Osteocyte (in vitro differentiated cells): Measurements from ENCODE around the gene TNFSF13B. TPM values are rescaled to one million over a fixed set of nuclear protein-coding genes. Genes with fewer than 3 reads are reported as not detected.

Source experiments
- DNase-seq: peaks from one replicate; pipeline ENCODE4 v3.0.0; 2021; ENCODE audit warnings: mixed read lengths; ENCODE audit not compliant: unreplicated experiment; ENCODE audit errors: extremely low spot score
- H3K27ac Mint-ChIP-seq: one replicate; pipeline ENCODE4 v1.8.0; 2021; ENCODE audit warnings: mild to moderate bottlenecking, mixed read lengths; ENCODE audit not compliant: unreplicated experiment
- H3K27me3 Mint-ChIP-seq: one replicate; pipeline ENCODE4 v1.8.0; 2021; ENCODE audit warnings: mixed read lengths; ENCODE audit not compliant: unreplicated experiment
- H3K36me3 Mint-ChIP-seq: one replicate; pipeline ENCODE4 v1.8.0; 2021; ENCODE audit warnings: mixed read lengths; ENCODE audit not compliant: unreplicated experiment
- H3K4me1 Mint-ChIP-seq: one replicate; pipeline ENCODE4 v1.8.0; 2021; ENCODE audit warnings: mixed read lengths; ENCODE audit not compliant: unreplicated experiment
- H3K4me3 Mint-ChIP-seq: one replicate; pipeline ENCODE4 v1.8.0; 2021; ENCODE audit warnings: mild to moderate bottlenecking, moderate library complexity, mixed read lengths; ENCODE audit not compliant: unreplicated experiment
- H3K9me3 Mint-ChIP-seq: one replicate; pipeline ENCODE4 v1.8.0; 2021; ENCODE audit warnings: mixed read lengths; ENCODE audit not compliant: unreplicated experiment
- CTCF ChIP-seq: fragments of 200-600 bp; sonication (generic); IDR thresholded peaks from 2 replicates; pipeline ENCODE4 v1.5.0; 2021; ENCODE audit warnings: antibody characterized with exemption, mild to moderate bottlenecking, moderate library complexity
- total RNA-seq: library from RNA; stranded (reverse); gene quantifications from 2 replicates; pipeline ENCODE4 v1.2.1, GENCODE V29; 2021

The TNFSF13B gene
- total RNA-seq, 1 donor from 2014 or later = 1.7 TPM

DNA sequence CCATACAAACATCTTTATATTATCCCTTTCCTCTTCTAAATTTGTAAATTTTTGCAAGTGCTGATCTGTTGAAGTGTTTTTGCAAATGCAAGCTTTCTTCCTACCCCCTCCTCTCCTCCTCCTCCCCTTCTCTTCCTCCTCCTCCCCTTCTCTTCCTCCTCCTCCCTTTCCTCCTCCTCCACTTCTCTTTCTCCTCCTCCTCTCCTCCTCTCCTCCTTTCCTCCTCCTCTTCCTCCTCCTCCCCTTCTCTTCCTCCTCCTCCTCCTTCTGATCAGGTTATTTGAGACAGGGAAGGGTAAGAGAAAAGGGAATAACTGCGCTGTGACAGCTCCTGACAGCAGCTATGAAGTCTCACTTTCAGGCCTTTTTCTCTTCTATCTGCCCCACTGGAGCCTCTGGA, 8.9 kb downstream of the TNFSF13B start:
- Mint-ChIP-seq H3K4me3 (no peak overlapping the region), H3K27me3 (peaks cover 4% of the 10 kb centered on the region), H3K36me3 (peaks cover 2% of the 10 kb centered on the region), H3K4me1 (peaks cover 7% of the 10 kb centered on the region), H3K27ac (no peak overlapping the region), H3K9me3 (no peaks in the 10 kb centered on the region)
- no peak for TF ChIP-seq CTCF
- no peak for DNase-seq

DNA sequence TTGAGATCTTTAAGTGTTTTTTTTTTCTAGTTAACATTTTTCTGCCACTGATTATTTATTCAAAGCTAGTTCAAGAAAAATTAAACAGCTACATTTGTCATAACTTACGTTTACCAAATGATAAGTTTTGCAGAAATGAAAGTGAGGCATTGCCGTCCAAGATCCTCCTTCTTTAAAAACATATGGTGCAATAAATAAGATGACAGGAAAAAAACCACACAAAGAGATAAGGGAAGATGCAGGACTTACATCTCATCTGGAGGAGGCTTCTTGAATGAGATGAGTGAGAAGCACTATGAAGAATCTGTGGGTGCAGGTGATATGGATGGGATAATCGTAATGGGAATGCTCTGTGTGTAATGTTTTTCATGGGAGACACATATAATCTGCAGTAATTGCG, 12.4 kb downstream of the TNFSF13B start:
- no peak for DNase-seq
- Mint-ChIP-seq H3K27me3 (peaks cover 4% of the 10 kb centered on the region), H3K9me3 (no peaks in the 10 kb centered on the region), H3K4me1 (peaks cover 6% of the 10 kb centered on the region), H3K36me3 (no peaks in the 10 kb centered on the region), H3K4me3 (no peak overlapping the region), H3K27ac (no peak overlapping the region)
- TF ChIP-seq CTCF = no peak

- Mint-ChIP-seq H3K27ac (no peak overlapping the region), H3K27me3 (peaks cover 4% of the 10 kb centered on the region), H3K4me1 (peaks cover 6% of the 10 kb centered on the region), H3K36me3 (no peaks in the 10 kb centered on the region), H3K4me3 (no peak overlapping the region), H3K9me3 (no peaks in the 10 kb centered on the region)
- no peak for TF ChIP-seq CTCF
- DNase-seq = no peak
These were observed 13.6 kb downstream of the TNFSF13B start for GRCh38 chr13:108283110-108283509.

- Mint-ChIP-seq H3K27ac (no peak overlapping the region), H3K36me3 (no peaks in the 10 kb centered on the region), H3K9me3 (no peaks in the 10 kb centered on the region), H3K4me1 (no peaks in the 10 kb centered on the region), H3K4me3 (no peak overlapping the region), H3K27me3 (peaks cover 32% of the 10 kb centered on the region)
- no peak for DNase-seq
- TF ChIP-seq CTCF = no peak
These were observed 19.2 kb downstream of the TNFSF13B start for GRCh38 chr13:108288741-108289140.

DNA sequence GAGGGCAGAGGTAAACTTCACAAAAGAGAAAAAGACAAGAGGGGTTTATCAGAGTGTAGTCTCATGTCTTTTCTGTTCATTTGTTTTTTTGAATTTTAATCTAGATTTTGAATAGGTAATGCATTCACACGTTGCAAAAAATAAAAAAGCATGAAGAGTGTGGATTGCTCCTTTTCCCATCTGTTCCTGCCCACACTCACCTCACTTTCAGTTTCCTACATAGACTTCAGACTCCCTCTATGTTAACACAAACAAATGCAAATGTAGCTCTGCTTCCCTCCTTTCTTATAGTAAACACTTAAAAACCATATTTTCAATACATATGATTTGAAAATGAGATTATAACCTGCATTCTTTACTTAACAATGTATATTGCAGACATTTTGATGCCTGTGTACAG, 20.3 kb downstream of the TNFSF13B start:
- Mint-ChIP-seq H3K4me1 (no peaks in the 10 kb centered on the region), H3K9me3 (no peaks in the 10 kb centered on the region), H3K27ac (no peak overlapping the region), H3K27me3 (peaks cover 33% of the 10 kb centered on the region), H3K4me3 (no peak overlapping the region), H3K36me3 (no peaks in the 10 kb centered on the region)
- TF ChIP-seq CTCF = no peak
- no peak for DNase-seq
